ENCODE data around the gene DENND4C. TPM values are rescaled to one million over a fixed set of nuclear protein-coding genes. Genes with fewer than 3 reads are reported as not detected.

Gene DENND4C
- total RNA-seq, 1 experiment from 2014 or later: 26.6 TPM

- H2BK120ac ChIP-seq (ENCODE audit: low read depth, low read length, poor library complexity, severe bottlenecking): no peak overlapping the region
- Mint-ChIP-seq H3K36me3 (ENCODE audit: insufficient read depth in 1 of 3, low read depth in 3 of 3) (peaks cover 6 to 26% (median 9%) of the 10 kb centered on the region in 3 experiments; a peak in 6 of 7 replicates), H3K4me1 (peaks cover 10 to 12% of the 10 kb centered on the region in 2 experiments), H3K4me3 (no peak overlapping the region), H3K27ac (no peak overlapping the region), H3K27me3 (ENCODE audit: low read depth) (peaks cover 14% of the 10 kb centered on the region), H3K9me3 (peaks cover 12 to 20% of the 10 kb centered on the region in 2 experiments)
- H2AK5ac ChIP-seq (ENCODE audit: insufficient read length, low read length): no peak overlapping the region
- no peak overlapping the region for H2BK5ac ChIP-seq (ENCODE audit: insufficient read length, low read length)
- H3K23ac ChIP-seq (ENCODE audit: insufficient read length, low read depth, low read length): no peak overlapping the region
- H3K4me2 ChIP-seq (ENCODE audit: insufficient read depth, insufficient read length, low read length): no peak overlapping the region
- no peak overlapping the region for H2BK20ac ChIP-seq (ENCODE audit: low read depth, low read length, poor library complexity, severe bottlenecking)
- no peaks in the 10 kb centered on the region for H3K79me1 ChIP-seq (ENCODE audit: insufficient read depth, low read depth, low read length, poor library complexity, severe bottlenecking)
- H3K23me2 ChIP-seq (ENCODE audit: insufficient read length, low read depth, low read length, poor library complexity, severe bottlenecking): peaks cover 13% of the 10 kb centered on the region
- no CpG with 5 or more reads among the region's 4 CpGs for WGBS (ENCODE audit: extremely low coverage, insufficient read length, low lambda C conversion rate)
- no peaks in the 10 kb centered on the region for H4K20me1 ChIP-seq (ENCODE audit: control insufficient read depth, insufficient read depth, insufficient read length)
- peaks cover 3% of the 10 kb centered on the region; the same call in 1 of the 2 replicates for H3K27me3 ChIP-seq (ENCODE audit: insufficient read depth, low read length)
- no peak overlapping the region for H4K91ac ChIP-seq (ENCODE audit: insufficient read length, low read depth, low read length)
- H3K56ac ChIP-seq (ENCODE audit: insufficient read length, low read depth, low read length): no peak overlapping the region
- H3K9ac ChIP-seq (ENCODE audit: extremely low read depth, insufficient read length, low read length): no peak overlapping the region
- H2BK15ac ChIP-seq (ENCODE audit: low read depth, low read length): no peak overlapping the region
- no peak overlapping the region for H3K27ac ChIP-seq (ENCODE audit: insufficient read length, low read depth, low read length)
- H4K8ac ChIP-seq (replicated peaks; ENCODE audit: insufficient read length, low read depth, low read length): no peak overlapping the region
- H3T11ph ChIP-seq (ENCODE audit: low read length): no peak overlapping the region
- H4K5ac ChIP-seq (ENCODE audit: insufficient read length, low read depth, low read length): no peak overlapping the region
- no peak overlapping the region for H3K4ac ChIP-seq (ENCODE audit: low read depth, low read length)
- no peak overlapping the region for H3K18ac ChIP-seq (ENCODE audit: insufficient read length, low read depth, low read length)
- H3K14ac ChIP-seq (ENCODE audit: insufficient read depth, low read length): no peak overlapping the region
- no peak overlapping the region for H2BK12ac ChIP-seq (ENCODE audit: insufficient read length, low read depth, low read length)
- no peak overlapping the region for H2AFZ ChIP-seq (ENCODE audit: low read length)
- TF ChIP-seq CTCF (conservative IDR thresholded peaks at IDR 0.05): no peak
- DNase-seq: no peak
- no peaks in the 10 kb centered on the region for H3K9me3 ChIP-seq (ENCODE audit: control insufficient read depth, low read depth, low read length)
- H3K4me1 ChIP-seq (ENCODE audit: insufficient read depth, low read length): no peaks in the 10 kb centered on the region
- no peaks in the 10 kb centered on the region for H3K79me2 ChIP-seq (ENCODE audit: insufficient read depth, low read length)
Measured at GRCh38 chr9:19404283-19405075, 174.0 kb downstream of the DENND4C start.

Measured in H9 (cell line).